HepG2 (cell line): ENCODE measurements around the gene ZMYND8. TPM values are rescaled to one million over a fixed set of nuclear protein-coding genes. Genes with fewer than 3 reads are reported as not detected.

Experiments used
- ATAC-seq: fragments of 200-7000 bp; cut with Tn5 transposase; 3 replicates; pipeline ENCODE4 v1.9.1; 2020; ENCODE audit warnings: mild to moderate bottlenecking, moderate library complexity
- BruUV-seq: library from RNA; stranded (reverse); fragments of 400-500 nt; replicated peaks from 2 replicates; lab custom pipeline; 2021; lab: Mats Ljungman, UMichigan
- CTCF ChIA-PET: fragments of 300-600 bp; formaldehyde crosslinking; extraction: SDS; loops from one replicate; lab custom pipeline; 2021; ENCODE audit warnings: low total read pairs, inconsistent platforms, low intra/inter-chr PET ratio; lab: Yijun Ruan, JAX
- POLR2A ChIA-PET: fragments of 350-600 bp; sonication (Branson Sonifier 250); formaldehyde crosslinking; loops from one replicate; lab custom pipeline; 2020; ENCODE audit warnings: antibody characterized with exemption, inconsistent platforms; lab: Yijun Ruan, JAX
- DNase-seq: peaks from one replicate; pipeline ENCODE4 v3.0.0-alpha.2; 2015; ENCODE audit warnings: low spot score
- FAIRE-seq: peaks from 3 replicates; lab custom pipeline; 2011; peaks lifted over from hg19 to GRCh38; lab: Jason Lieb, UNC
- H2AFZ ChIP-seq: one replicate; pipeline ENCODE4 v1.6.1; 2011; ENCODE audit warnings: low read length, inconsistent platforms
- H3K27ac ChIP-seq: fragments of 300-600 bp; 3 replicates; pipeline ENCODE4 v1.8.0; 2011; ENCODE audit warnings: mixed run types, mild to moderate bottlenecking, mixed read lengths, low read length, inconsistent platforms; ENCODE audit not compliant: insufficient read depth; ENCODE audit errors: extremely low read length
- H3K27me3 ChIP-seq, 2 experiments: fragments of 200-600 bp in 1 of 2; 2 replicates in 1 of 2; 3 replicates in 1 of 2; pipeline versions ENCODE4 v1.6.0 to v1.8.0; 2011; ENCODE audit warnings: low read length in 2 of 2, mild to moderate bottlenecking in 2 of 2, moderate library complexity in 2 of 2, inconsistent platforms in 1 of 2; ENCODE audit not compliant: insufficient read depth in 2 of 2, control insufficient read depth in 1 of 2
- H3K36me3 ChIP-seq, 2 experiments: fragments of 200-600 bp in 1 of 2; replicated peaks in 1 of 2; 2 replicates in 1 of 2; 3 replicates in 1 of 2; pipeline versions ENCODE4 v1.5.1 to v1.8.0; 2011; ENCODE audit warnings: low read length in 2 of 2, inconsistent platforms in 1 of 2; ENCODE audit not compliant: insufficient read depth in 2 of 2, control insufficient read depth in 1 of 2
- H3K4me1 ChIP-seq: 2 replicates; pipeline ENCODE4 v1.5.1; 2012; ENCODE audit warnings: low read length, inconsistent platforms; ENCODE audit not compliant: insufficient read depth
- H3K4me2 ChIP-seq: 2 replicates; pipeline ENCODE4 v1.6.0; 2011; ENCODE audit warnings: low read depth, low read length, inconsistent platforms
- H3K4me3 ChIP-seq, 3 experiments: fragments of 200-600 bp in 1 of 3; sonication (generic), shearing (Covaris generic) in 1 of 3; replicated peaks in 1 of 3; 2 replicates each; pipeline ENCODE4 v1.5.1; 2011 to 2016; ENCODE audit warnings: low read length in 3 of 3, inconsistent platforms in 2 of 3, low read depth in 2 of 3, mild to moderate bottlenecking in 2 of 3, control low read depth in 1 of 3, mixed read lengths in 1 of 3; ENCODE audit not compliant: insufficient read depth in 1 of 3
- H3K79me2 ChIP-seq: one replicate; pipeline ENCODE4 v1.6.1; 2011; ENCODE audit warnings: low read length, inconsistent platforms; ENCODE audit not compliant: insufficient read depth
- H3K9ac ChIP-seq: 2 replicates; pipeline ENCODE4 v1.6.0; 2011; ENCODE audit warnings: mild to moderate bottlenecking, low read depth, low read length, inconsistent platforms; ENCODE audit not compliant: insufficient read depth
- H3K9me3 ChIP-seq: 2 replicates; pipeline ENCODE4 v1.5.1; 2012; ENCODE audit warnings: mild to moderate bottlenecking, low read length
- H4K20me1 ChIP-seq: 2 replicates; pipeline ENCODE4 v1.6.0; 2011; ENCODE audit warnings: inconsistent platforms, mild to moderate bottlenecking, low read length, moderate library complexity; ENCODE audit not compliant: insufficient read depth
- EED ChIP-seq: sonication (generic); formaldehyde crosslinking; IDR thresholded peaks from 2 replicates; pipeline ENCODE4 v1.5.0; 2020; ENCODE audit warnings: mild to moderate bottlenecking, missing genetic modification reagents
- HHEX ChIP-seq: IDR thresholded peaks from 2 replicates; pipeline ENCODE4 v1.6.1; 2016; ENCODE audit warnings: control low read depth
- HOXA3 ChIP-seq: sonication (generic); formaldehyde crosslinking; IDR thresholded peaks from 2 replicates; pipeline ENCODE4 v1.5.0; 2020; ENCODE audit warnings: missing genetic modification reagents
- IRX3 ChIP-seq: sonication (generic); formaldehyde crosslinking; IDR thresholded peaks from 2 replicates; pipeline ENCODE4 v1.8.1; 2023; ENCODE audit warnings: mild to moderate bottlenecking, low read depth, missing genetic modification reagents, borderline replicate concordance
- ISX ChIP-seq: sonication (generic); formaldehyde crosslinking; conservative IDR thresholded peaks from 2 replicates; pipeline ENCODE4 v1.5.0; 2020; ENCODE audit warnings: missing genetic modification reagents
- KAT7 ChIP-seq: IDR thresholded peaks from 2 replicates; pipeline ENCODE4 v1.6.1; 2018; ENCODE audit warnings: borderline replicate concordance, missing compliant biosample characterization
- KDM1A ChIP-seq: IDR thresholded peaks from 2 replicates; pipeline ENCODE4 v1.6.1; 2016; ENCODE audit warnings: missing compliant biosample characterization
- KDM4B ChIP-seq: sonication (generic); formaldehyde crosslinking; IDR thresholded peaks from 2 replicates; pipeline ENCODE4 v1.4.0; 2020; ENCODE audit warnings: missing genetic modification reagents
- PCBP1 ChIP-seq: fragments of 200-400 bp; formaldehyde crosslinking; IDR thresholded peaks from 2 replicates; pipeline ENCODE4 v1.6.1; 2017; ENCODE audit warnings: mild to moderate bottlenecking, low read depth, low read length, borderline replicate concordance
- RBAK ChIP-seq: sonication (generic); formaldehyde crosslinking; IDR thresholded peaks from 2 replicates; pipeline ENCODE4 v1.5.1; 2020; ENCODE audit warnings: mild to moderate bottlenecking, missing genetic modification reagents
- RFX3 ChIP-seq: IDR thresholded peaks from 2 replicates; pipeline ENCODE4 v1.6.1; 2016; ENCODE audit warnings: missing biosample characterization, missing genetic modification reagents
- ZNF12 ChIP-seq: sonication (generic); formaldehyde crosslinking; IDR thresholded peaks from 2 replicates; pipeline ENCODE4 v1.5.0; 2020; ENCODE audit warnings: missing genetic modification reagents
- ZNF256 ChIP-seq: sonication (generic); formaldehyde crosslinking; conservative IDR thresholded peaks from 2 replicates; pipeline ENCODE4 v1.4.0; 2020; ENCODE audit warnings: missing genetic modification reagents
- ZNF264 ChIP-seq: sonication (generic); formaldehyde crosslinking; IDR thresholded peaks from 2 replicates; pipeline ENCODE4 v1.4.0; 2020; ENCODE audit warnings: missing genetic modification reagents
- ZNF615 ChIP-seq: sonication (generic); formaldehyde crosslinking; IDR thresholded peaks from 2 replicates; pipeline ENCODE4 v1.5.0; 2020; ENCODE audit warnings: mild to moderate bottlenecking, missing genetic modification reagents, borderline replicate concordance
- ZNF629 ChIP-seq: sonication (generic); formaldehyde crosslinking; conservative IDR thresholded peaks from 2 replicates; pipeline ENCODE4 v1.5.0; 2020; ENCODE audit warnings: missing genetic modification reagents
- ZNF652 ChIP-seq: IDR thresholded peaks from 2 replicates; pipeline ENCODE4 v1.6.1; 2016; ENCODE audit warnings: low read depth, borderline replicate concordance
- ZNF670 ChIP-seq: sonication (generic); formaldehyde crosslinking; IDR thresholded peaks from 2 replicates; pipeline ENCODE4 v1.8.0; 2022; ENCODE audit warnings: mild to moderate bottlenecking, missing genetic modification reagents, borderline replicate concordance
- ZNF777 ChIP-seq: sonication (generic); formaldehyde crosslinking; IDR thresholded peaks from 2 replicates; pipeline ENCODE4 v1.4.0; 2020; ENCODE audit warnings: missing genetic modification reagents
- ZNF891 ChIP-seq: sonication (generic); formaldehyde crosslinking; IDR thresholded peaks from 2 replicates; pipeline ENCODE4 v1.5.0; 2020; ENCODE audit warnings: mild to moderate bottlenecking, missing genetic modification reagents
- whole genome bisulfite sequencing: methylation state at CpG from one replicate; pipeline ENCODE4 v1.1.6; 2017; ENCODE audit warnings: low lambda C conversion rate; 5-methylcytosine and 5-hydroxymethylcytosine counted together
- in situ Hi-C: cut with HindIII; loops from 2 replicates; pipeline ENCODE4 v1.10.0; 2017; ENCODE audit warnings: low pct_unique_long_range_greater_than_20kb; ENCODE audit not compliant: extremely low pct_ligation_motif_present
- intact Hi-C: fragments of 100-400 bp; cut with micrococcal nuclease; formaldehyde crosslinking; loops from one replicate; pipeline ENCODE4 v1.10.0; 2022; ENCODE audit not compliant: unreplicated experiment
- polyA plus RNA-seq, 8 experiments: library from polyadenylated mRNA; depleted of rRNA in 3 of 8; stranded (reverse) in 7 of 8; unstranded in 1 of 8; fragments of >200 nt; fragmentation: Illumina TruSeq in 4 of 8; extraction: Trizol in 4 of 8; gene quantifications; 2 replicates each; pipeline versions ENCODE4 v1.2.1 to v1.2.3, GENCODE V29; 2011 to 2016; ENCODE audit warnings: low read depth in 4 of 8, missing spikeins in 1 of 8, mixed read lengths in 1 of 8; ENCODE audit not compliant: insufficient read depth in 1 of 8
- total RNA-seq, 5 experiments: library from RNA; depleted of rRNA; stranded (reverse); fragments of >200 nt; fragmentation: Illumina TruSeq; extraction: Trizol; gene quantifications; 2 replicates each; pipeline ENCODE4 v1.2.3, GENCODE V29; 2016; ENCODE audit warnings: low read depth in 1 of 5
- TF ChIP-seq, protein P1 (sequence below): sonication (generic); formaldehyde crosslinking; IDR thresholded peaks from 2 replicates; pipeline ENCODE4 v1.5.1; 2020; ENCODE audit warnings: mild to moderate bottlenecking, missing genetic modification reagents, moderate library complexity

ZMYND8 gene
- total and polyA plus RNA-seq, 2 of the 13 experiments (the other 11 are each of a cell fraction or from before 2014, with no cell fraction given) = 53.9 to 84.7 TPM

DNA sequence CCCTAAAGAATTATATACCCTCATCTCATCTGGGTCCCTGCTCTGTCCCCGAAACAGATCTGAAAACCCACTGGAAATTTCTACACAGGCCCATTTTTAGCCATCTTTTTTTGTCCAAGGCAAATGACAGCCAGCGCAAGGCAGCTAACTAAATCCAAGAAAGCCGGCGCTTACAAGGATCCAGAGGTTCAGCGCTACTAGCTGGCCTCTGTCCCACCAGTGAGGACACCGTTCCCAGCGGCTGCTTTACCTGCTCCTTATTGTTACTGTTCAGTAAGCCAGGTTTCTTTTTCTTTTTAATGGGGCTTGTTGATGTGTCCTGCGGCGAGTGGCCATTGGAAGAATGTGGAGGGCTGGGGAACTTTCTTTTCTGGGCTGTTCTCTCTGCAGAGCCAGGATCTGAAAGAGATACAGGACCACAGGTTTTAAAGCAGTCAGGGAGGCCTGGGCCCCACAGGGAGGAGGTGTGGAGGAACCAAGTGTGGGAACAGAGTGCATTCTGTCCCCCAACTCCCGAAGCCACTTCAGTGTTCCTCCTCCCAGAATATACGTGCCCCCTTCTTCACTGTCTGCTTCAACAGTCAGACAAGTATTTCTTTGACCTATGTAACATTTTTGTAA, 46.6 kb downstream of the ZMYND8 start:
- CTCF ChIA-PET = no interaction called here

DNA sequence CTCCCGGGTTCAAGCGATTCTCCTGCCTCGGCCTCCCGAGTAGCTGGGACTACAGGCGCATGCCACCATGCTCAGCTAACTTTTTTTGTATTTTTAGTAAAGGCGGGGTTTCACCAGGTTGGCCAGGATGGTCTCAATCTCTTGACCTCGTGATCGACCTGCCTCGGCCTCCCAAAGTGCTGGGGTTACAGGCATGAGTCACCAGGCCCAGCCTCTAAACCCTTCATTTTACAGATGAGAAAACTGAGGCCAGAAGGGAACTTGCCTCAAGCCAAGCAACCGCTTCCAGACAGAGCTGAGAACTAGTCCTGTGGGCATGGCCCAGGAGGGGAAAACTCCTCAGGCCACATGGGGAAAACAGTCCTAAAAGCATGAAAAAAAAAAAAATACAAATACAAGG, 47.1 kb downstream of the ZMYND8 start:
- FAIRE-seq = no peak
- POLR2A ChIA-PET = no interaction called here

More for the DNA sequence above, 46.6 kb downstream of the ZMYND8 start:
- Histone ChIP-seq H2AFZ (no peak overlapping the region), H3K4me1 (peaks cover 67% of the 10 kb centered on the region), H3K9me3 (no peaks in the 10 kb centered on the region), H3K4me3 (no peak overlapping the region), H3K4me2 (no peak overlapping the region), H3K79me2 (peaks cover 93% of the 10 kb centered on the region), H3K27ac (no peak overlapping the region), H3K27me3 (no peaks in the 10 kb centered on the region), H3K9ac (no peak overlapping the region), H3K36me3 (peaks cover 44 to 81% of the 10 kb centered on the region in 2 experiments), H4K20me1 (peaks cover 79% of the 10 kb centered on the region)
- TF ChIP-seq HHEX (CRISPR knock-in tag) = no peak
- TF ChIP-seq KAT7 (CRISPR knock-in tag) = no peak
- TF ChIP-seq HOXA3 (CRISPR knock-in tag) = 0 out of 2 replicates have a peak, but pooled peaks have one; percentile 5
- no peak for TF ChIP-seq KDM1A (CRISPR knock-in tag)
- TF ChIP-seq PCBP1 = no peak
- no peak for TF ChIP-seq ZNF256 (CRISPR knock-in tag)
- no peak for TF ChIP-seq ZNF891 (CRISPR knock-in tag)
- TF ChIP-seq ZNF264 = no peak
- TF ChIP-seq KDM4B (CRISPR knock-in tag) = no peak
- TF ChIP-seq ISX = no peak
- TF ChIP-seq ZNF652 (CRISPR knock-in tag) = no peak
- TF ChIP-seq RFX3 = no peak
- TF ChIP-seq ZNF12 (CRISPR knock-in tag) = no peak
- TF ChIP-seq ZNF615 (CRISPR knock-in tag) = no peak
- 0 out of 2 replicates have a peak, but pooled peaks have one; percentile 21 for TF ChIP-seq ZNF777 (CRISPR knock-in tag)
- TF ChIP-seq ZNF670 (CRISPR knock-in tag) = no peak
- TF ChIP-seq RBAK (CRISPR knock-in tag) = no peak
- FAIRE-seq (no peak), ATAC-seq (no peak), DNase-seq (no peak)
- no TSS peak for BruUV-seq
- 99% methylated on average over 11 of the region's 11 CpGs for WGBS
- in situ Hi-C loops = no loop called here
- intact Hi-C loops = no loop called here
- POLR2A ChIA-PET = no interaction called here

More for the DNA sequence above, 47.1 kb downstream of the ZMYND8 start:
- intact Hi-C loops (no loop called here), in situ Hi-C loops (no loop called here)
- H3K27me3 ChIP-seq = no peaks in the 10 kb centered on the region
- ATAC-seq = no peak
- H3K4me3 ChIP-seq = no peak overlapping the region
- peaks cover 44 to 82% of the 10 kb centered on the region in 2 experiments for H3K36me3 ChIP-seq
- no peak overlapping the region for H3K27ac ChIP-seq
- no peak overlapping the region for H3K9ac ChIP-seq
- H3K4me2 ChIP-seq = no peak overlapping the region
- TF ChIP-seq, protein P1, sequence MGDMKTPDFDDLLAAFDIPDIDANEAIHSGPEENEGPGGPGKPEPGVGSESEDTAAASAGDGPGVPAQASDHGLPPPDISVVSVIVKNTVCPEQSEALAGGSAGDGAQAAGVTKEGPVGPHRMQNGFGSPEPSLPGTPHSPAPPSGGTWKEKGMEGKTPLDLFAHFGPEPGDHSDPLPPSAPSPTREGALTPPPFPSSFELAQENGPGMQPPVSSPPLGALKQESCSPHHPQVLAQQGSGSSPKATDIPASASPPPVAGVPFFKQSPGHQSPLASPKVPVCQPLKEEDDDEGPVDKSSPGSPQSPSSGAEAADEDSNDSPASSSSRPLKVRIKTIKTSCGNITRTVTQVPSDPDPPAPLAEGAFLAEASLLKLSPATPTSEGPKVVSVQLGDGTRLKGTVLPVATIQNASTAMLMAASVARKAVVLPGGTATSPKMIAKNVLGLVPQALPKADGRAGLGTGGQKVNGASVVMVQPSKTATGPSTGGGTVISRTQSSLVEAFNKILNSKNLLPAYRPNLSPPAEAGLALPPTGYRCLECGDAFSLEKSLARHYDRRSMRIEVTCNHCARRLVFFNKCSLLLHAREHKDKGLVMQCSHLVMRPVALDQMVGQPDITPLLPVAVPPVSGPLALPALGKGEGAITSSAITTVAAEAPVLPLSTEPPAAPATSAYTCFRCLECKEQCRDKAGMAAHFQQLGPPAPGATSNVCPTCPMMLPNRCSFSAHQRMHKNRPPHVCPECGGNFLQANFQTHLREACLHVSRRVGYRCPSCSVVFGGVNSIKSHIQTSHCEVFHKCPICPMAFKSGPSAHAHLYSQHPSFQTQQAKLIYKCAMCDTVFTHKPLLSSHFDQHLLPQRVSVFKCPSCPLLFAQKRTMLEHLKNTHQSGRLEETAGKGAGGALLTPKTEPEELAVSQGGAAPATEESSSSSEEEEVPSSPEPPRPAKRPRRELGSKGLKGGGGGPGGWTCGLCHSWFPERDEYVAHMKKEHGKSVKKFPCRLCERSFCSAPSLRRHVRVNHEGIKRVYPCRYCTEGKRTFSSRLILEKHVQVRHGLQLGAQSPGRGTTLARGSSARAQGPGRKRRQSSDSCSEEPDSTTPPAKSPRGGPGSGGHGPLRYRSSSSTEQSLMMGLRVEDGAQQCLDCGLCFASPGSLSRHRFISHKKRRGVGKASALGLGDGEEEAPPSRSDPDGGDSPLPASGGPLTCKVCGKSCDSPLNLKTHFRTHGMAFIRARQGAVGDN (CRISPR knock-in tag) = peak; percentile 23; the same call in 1 of the 2 replicates
- TF ChIP-seq ZNF629 (CRISPR knock-in tag) = 0 out of 2 replicates have a peak, but pooled peaks have one; percentile 42
- 0 out of 2 replicates have a peak, but pooled peaks have one; percentile 18 for TF ChIP-seq IRX3 (CRISPR knock-in tag)
- no peak for TF ChIP-seq EED (CRISPR knock-in tag)
- CTCF ChIA-PET = no interaction called here
- DNase-seq = no peak
- over 99% methylated on average over 10 of the region's 10 CpGs for whole genome bisulfite sequencing
- H3K9me3 ChIP-seq = no peaks in the 10 kb centered on the region
- H3K79me2 ChIP-seq = peaks cover 93% of the 10 kb centered on the region
- H2AFZ ChIP-seq = no peak overlapping the region
- no TSS peak for BruUV-seq
- peaks cover 67% of the 10 kb centered on the region for H3K4me1 ChIP-seq
- H4K20me1 ChIP-seq = peaks cover 79% of the 10 kb centered on the region
